Upper lobe of left lung (tissue), 4 donors: ENCODE measurements around the gene ARHGEF3.

ENCODE experiments used
- EP300 ChIP-seq, 4 donors: sonication (generic); formaldehyde crosslinking; IDR thresholded peaks; one replicate each; pipeline ENCODE4 v1.5.1; 2017; ENCODE audit warnings: antibody characterized with exemption in 4 of 4, control low read depth in 2 of 4
- POLR2A ChIP-seq, 4 donors: fragments of 450-650 bp; IDR thresholded peaks; one replicate each; pipeline ENCODE4 v1.5.1; 2016 to 2017; ENCODE audit warnings: antibody characterized with exemption in 4 of 4, mild to moderate bottlenecking in 2 of 4
- POLR2AphosphoS5 ChIP-seq, 2 donors: sonication (generic); formaldehyde crosslinking; IDR thresholded peaks; one replicate each; pipeline ENCODE4 v1.5.1; 2017; ENCODE audit warnings: antibody characterized with exemption in 2 of 2

GRCh38 chr3:56782215-56782614 is 19.5 kb downstream of the ARHGEF3 start:
- no peak for TF ChIP-seq POLR2AphosphoS5 (IDR thresholded peaks at IDR 0.05)
- TF ChIP-seq POLR2A (IDR thresholded peaks at IDR 0.05) = no peak
- TF ChIP-seq EP300 (IDR thresholded peaks at IDR 0.05) = no peak
